NCI-H1092 treated with DMSO at 0.1 percent for 48 hours (cell line): ENCODE measurements around the gene CAPN3.

Experiments used
- DNase-seq: peaks from one replicate; lab custom pipeline; 2025; lab: John Stamatoyannopoulos, UW

CAPN3 gene

DNA sequence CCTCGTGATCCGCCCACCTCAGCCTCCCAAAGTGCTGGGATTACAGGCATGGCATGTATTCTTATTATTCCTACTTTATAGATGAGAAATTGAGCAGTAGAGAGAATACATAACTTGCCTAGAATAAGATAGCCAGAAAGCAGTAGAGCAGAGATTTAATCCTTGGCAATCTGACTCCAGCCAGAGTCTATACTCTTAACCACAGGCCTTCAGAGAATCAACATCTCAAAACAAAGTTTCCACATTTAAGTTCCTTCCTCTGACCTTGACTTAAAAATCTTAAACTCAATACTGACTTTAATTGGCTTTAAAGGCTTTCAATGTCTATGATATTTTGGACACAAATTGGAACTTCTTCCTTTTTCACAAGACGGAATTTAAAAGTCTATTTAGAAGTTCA, 94.5 kb downstream of the CAPN3 start:
- no peak for DNase-seq

DNA sequence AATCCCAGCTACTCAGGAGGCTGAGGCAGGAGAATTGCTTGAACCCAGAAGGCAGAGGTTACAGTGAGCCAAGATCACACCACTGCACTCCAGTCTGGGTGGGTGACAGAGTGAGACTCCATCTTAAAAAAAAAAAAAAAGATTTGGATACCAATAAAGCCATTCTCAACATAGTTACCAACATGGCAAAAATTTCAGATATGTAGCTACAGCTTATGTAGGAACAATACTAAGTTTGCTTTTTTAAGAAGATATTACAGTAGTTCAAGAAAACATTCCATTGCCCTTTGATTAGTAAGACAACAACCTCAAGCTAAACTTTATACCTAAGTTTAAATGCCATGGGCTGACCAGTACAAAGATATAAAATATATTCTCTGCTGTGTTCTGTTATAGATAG, 97.2 kb downstream of the CAPN3 start:
- no peak for DNase-seq

GRCh38 chr15:42456971-42457370, 97.7 kb downstream of the CAPN3 start:
- no peak for DNase-seq

- no peak for DNase-seq
Observed at GRCh38 chr15:42457445-42458442, 98.4 kb downstream of the CAPN3 start.

DNA sequence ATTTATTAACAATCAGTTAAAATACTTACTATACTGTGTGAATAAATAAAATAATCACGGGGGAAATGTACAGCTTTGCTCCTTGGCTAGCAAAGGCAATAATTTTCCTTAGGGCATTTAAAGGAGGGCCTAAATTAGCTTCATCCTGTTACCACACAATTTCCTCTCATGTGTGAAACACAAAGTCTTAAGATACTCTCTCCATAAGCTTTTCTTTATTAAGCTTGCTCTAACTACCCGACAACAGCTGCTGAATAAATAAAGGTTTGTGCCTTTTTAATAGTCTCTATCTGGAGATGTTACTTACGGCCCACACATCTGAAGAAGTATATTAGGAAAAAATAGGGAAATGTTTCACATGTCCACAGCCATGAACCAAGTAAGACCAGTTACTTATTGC, 102.0 kb downstream of the CAPN3 start:
- no peak for DNase-seq
